K562 (cell line): ENCODE data around the gene NOC4L.

ENCODE experiments used
- CEBPB ChIP-seq: fragments of 450-650 bp; IDR thresholded peaks from 2 replicates; pipeline ENCODE4 v1.6.1; 2016; ENCODE audit warnings: missing genetic modification characterization, missing compliant biosample characterization
- CHD2 ChIP-seq: IDR thresholded peaks from 2 replicates; pipeline ENCODE4 v1.6.1; 2011; ENCODE audit warnings: low read depth, low read length
- GTF2B ChIP-seq: IDR thresholded peaks from 2 replicates; pipeline ENCODE4 v1.6.1; 2011; ENCODE audit not compliant: insufficient read length; ENCODE audit errors: extremely low read depth
- GTF2F1 ChIP-seq: IDR thresholded peaks from 2 replicates; pipeline ENCODE4 v1.6.1; 2011; ENCODE audit warnings: low read depth, low read length, improper control_type of control experiment
- HMG20A ChIP-seq: fragments of 450-650 bp; formaldehyde crosslinking; conservative IDR thresholded peaks from 2 replicates; pipeline ENCODE4 v1.4.0; 2020; ENCODE audit warnings: mild to moderate bottlenecking, mixed read lengths
- MED1 ChIP-seq: sonication (generic); formaldehyde crosslinking; IDR thresholded peaks from 2 replicates; pipeline ENCODE4 v1.8.1; 2023; ENCODE audit warnings: missing genetic modification reagents, borderline replicate concordance
- MXI1 ChIP-seq: IDR thresholded peaks from 2 replicates; pipeline ENCODE4 v1.6.1; 2011; ENCODE audit warnings: low read depth, mild to moderate bottlenecking, improper control_type of control experiment, low read length
- NRF1 ChIP-seq, 2 experiments: fragments of 450-650 bp; IDR thresholded peaks in 1 of 2; conservative IDR thresholded peaks in 1 of 2; 2 replicates each; pipeline ENCODE4 v1.6.1; 2014; ENCODE audit warnings: mild to moderate bottlenecking in 2 of 2
- POLR2AphosphoS5 ChIP-seq: IDR thresholded peaks from 2 replicates; pipeline ENCODE4 v1.6.1; 2011; ENCODE audit warnings: mild to moderate bottlenecking, low read depth, low read length, moderate library complexity; ENCODE audit not compliant: control insufficient read depth, insufficient read depth
- SMARCC2 ChIP-seq: fragments of 450-650 bp; IDR thresholded peaks from 2 replicates; pipeline ENCODE4 v1.6.1; 2017; ENCODE audit warnings: antibody characterized with exemption, moderate library complexity, mild to moderate bottlenecking, low read depth
- SPI1 ChIP-seq: IDR thresholded peaks from 2 replicates; pipeline ENCODE4 v1.6.1; 2011; ENCODE audit warnings: low read depth, low read length, control low read depth, borderline replicate concordance

DNA sequence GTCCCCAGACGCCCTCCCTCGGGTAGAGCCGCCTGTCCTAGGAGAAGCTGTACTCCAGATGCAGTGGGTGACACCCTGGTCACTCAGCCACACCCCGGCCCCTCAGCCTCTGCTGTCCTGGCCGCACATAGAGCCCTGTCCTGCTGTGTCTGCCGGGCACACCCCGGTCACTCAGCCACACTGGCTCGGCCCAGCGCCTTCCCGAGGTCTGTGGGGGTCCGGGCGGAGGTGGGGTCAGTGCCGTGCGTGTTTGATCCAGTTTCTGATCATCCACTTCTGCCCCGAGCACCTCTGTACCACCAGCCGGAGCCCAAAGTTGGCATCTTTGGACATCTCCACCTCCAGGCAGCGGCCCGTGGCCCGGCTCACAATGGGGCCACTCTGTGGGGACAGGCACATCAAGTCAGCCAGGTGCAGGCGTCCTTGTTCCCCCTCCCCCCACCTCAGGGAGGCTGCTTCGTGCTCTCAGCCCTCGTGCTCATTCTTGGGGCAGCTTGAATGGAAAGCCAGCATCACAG lies 52.7 kb downstream of the NOC4L start:
- TF ChIP-seq HMG20A (CRISPR knock-in tag): no peak
- TF ChIP-seq GTF2B: no peak
- TF ChIP-seq MED1 (CRISPR knock-in tag): no peak
- TF ChIP-seq CEBPB (tag): no peak
- no peak for TF ChIP-seq NRF1 (conservative IDR thresholded peaks at IDR 0.05 in 1 of 2, IDR thresholded peaks at IDR 0.05 in 1 of 2)
- no peak for TF ChIP-seq POLR2AphosphoS5
- TF ChIP-seq CHD2: no peak
- TF ChIP-seq SMARCC2: no peak
- no peak for TF ChIP-seq MXI1
- no peak for TF ChIP-seq GTF2F1
- TF ChIP-seq SPI1: no peak
